Right lobe of liver (tissue), 4 donors: ENCODE measurements around the gene RNF40.

ENCODE experiments used
- CTCF ChIP-seq, 4 donors: fragments of 200-600 bp in 3 of 4; fragments of 450-650 bp in 1 of 4; IDR thresholded peaks; one replicate each; pipeline versions ENCODE4 v1.5.1 to v1.8.0; 2016 to 2022; ENCODE audit warnings: antibody characterized with exemption in 4 of 4, mild to moderate bottlenecking in 2 of 4
- POLR2A ChIP-seq: fragments of 450-650 bp; IDR thresholded peaks from one replicate; pipeline ENCODE4 v1.6.1; 2017; ENCODE audit warnings: antibody characterized with exemption, mild to moderate bottlenecking
- donor health status: DM: no; HTN: no; CAD: no.
- donor health status: DM: no; HTN: no; CAD: no.
- donor health status: DM: no; HTN: yes; CAD: no.

- TF ChIP-seq CTCF (IDR thresholded peaks at IDR 0.05) (no peak), POLR2A (no peak)
These were observed 7.4 kb downstream of the RNF40 start for GRCh38 chr16:30769379-30770089.
